NCI-H69 (cell line): ENCODE results near the gene MAST1.
"Not testable (repeated sequence)": the region's sequence is repeated elsewhere in the genome, so short reads cannot be mapped to it uniquely, and the experiment has no call there.

ENCODE experiments used
- DNase-seq: peaks from one replicate; lab custom pipeline; 2025; lab: John Stamatoyannopoulos, UW

Gene MAST1

DNA sequence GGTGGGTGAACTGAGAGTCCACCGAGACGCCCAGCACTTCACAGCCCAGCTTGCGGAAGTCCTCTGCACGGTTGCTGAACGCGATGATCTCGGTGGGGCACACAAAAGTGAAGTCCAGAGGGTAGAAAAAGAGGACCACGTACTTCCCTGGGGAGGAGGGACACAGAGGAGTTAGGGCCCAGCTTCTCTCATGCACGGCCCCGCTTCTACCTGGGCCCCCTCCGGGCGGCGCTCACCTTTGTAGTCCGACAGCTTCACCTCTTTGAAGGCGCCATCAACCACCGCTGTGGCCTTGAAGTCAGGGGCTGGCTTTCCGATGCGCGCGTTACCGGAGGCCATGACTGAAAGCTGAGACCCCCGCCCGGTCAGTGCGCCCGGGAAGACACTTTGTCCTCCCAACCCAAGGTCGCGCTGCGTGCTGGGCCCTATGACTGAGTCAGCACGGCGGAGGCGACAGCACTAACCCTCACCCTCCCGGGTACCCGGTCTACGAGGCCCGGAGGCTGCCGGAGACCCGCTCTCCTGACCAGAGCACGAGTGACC lies 37.3 kb upstream of the MAST1 start:
- peak; percentile 60 for DNase-seq

DNA sequence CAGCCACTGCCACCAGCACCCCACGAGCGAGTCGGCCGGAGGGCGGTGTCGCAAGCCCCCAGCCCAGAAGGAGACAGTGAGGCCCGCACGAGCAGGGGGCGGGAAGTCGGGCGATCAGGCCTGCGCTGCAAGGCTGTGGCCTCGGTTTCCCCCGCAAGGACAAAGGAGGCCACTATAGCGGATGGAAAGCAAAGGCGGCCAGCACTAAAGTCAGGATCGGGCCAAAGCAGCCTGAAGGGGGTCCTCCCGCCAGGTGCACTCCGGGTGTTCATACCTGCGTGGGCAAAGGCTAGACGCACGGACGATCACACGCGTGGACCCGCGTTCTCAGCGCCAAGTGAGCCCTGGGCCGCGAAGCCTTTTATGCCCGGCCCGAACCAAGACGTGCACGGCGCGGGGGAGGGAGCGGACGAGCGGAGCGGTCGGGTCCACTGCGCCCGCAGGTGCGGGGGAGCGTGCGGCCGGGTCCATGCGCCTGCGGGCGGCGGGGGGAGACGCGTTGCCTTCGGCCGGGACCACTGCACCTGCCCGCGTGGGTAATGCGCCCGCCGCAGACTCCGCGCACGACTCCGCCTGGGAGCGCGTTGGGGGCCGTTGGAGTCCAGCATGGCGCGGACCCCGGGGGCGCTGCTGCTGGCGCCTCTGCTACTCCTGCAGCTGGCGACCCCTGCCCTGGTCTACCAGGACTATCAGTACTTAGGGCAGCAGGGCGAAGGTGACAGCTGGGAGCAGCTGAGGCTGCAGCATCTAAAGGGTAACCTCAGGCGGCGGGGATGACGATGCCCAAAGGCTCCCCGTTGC lies 36.6 kb upstream of the MAST1 start, which contains the start of the genes PRDX2 and THSD8:
Gene PRDX2, minus strand, starts transcription at position 335 of the 801 bp plus-strand sequence. CDS start 539 bp downstream, outside the sequence.
Gene THSD8, plus strand, starts transcription at position 604 of the 801 bp plus-strand sequence. Its CDS starts 3 bp downstream, at position 607.
- peak; percentile 94 for DNase-seq

DNA sequence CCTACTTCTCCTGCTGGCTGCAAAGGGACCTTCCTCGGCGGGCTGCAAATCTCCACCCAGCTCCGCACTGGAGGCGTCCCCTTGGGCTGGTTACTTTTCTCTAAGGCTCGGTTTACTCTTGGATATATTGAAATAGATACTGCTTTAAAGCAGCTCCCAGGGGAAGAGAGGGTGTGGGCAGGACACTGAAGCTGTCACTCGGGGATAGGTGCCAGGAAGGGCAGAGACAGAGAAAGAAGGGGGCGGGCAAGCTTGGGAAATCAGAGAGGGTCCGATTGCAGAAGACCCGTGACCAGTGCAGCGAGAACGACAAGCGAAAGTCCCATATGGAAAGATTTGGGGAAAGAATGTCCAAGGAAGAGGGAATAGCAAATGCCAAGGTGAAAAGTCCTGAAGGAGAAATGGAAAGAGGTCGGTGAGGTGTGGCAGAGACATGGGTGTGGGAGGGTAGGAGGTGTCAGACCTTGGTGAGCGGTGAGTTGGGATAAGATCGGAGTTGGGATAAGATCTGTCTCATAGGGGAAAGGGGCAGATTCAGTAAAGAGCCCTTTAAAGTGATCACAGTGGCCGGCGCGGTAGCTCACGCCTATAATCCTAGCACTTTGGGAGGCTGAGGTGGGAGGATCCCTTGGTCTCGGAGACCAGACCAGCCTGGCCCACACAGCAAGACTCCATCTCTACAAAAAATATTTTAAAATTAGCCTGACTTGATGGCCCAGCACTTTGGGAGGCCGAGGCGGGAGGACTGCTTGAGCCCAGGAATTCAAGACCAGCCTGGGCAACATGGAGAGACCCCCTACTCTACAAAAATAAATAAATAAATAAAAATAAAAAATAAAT lies 35.8 kb upstream of the MAST1 start:
- DNase-seq, result no peak

DNA sequence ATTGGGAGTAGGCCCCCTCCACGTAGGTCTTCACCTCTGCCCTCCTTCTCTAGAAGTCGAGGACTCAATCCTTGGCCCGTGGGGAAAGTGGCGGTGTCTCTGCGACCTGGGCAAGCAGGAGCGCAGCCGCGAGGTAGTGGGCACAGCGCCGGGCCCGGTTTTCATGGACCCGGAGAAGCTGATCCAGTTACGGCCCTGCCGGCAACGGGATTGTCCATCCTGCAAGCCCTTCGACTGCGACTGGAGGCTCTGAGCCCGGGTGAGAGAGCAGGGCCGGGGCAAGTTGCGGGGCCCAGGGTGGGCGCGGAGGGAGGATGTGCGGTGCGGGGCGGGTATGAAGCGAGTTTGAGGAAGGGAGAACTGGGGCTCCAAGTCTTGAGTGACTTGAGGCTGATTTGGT lies 34.3 kb upstream of the MAST1 start:
- no peak for DNase-seq

DNA sequence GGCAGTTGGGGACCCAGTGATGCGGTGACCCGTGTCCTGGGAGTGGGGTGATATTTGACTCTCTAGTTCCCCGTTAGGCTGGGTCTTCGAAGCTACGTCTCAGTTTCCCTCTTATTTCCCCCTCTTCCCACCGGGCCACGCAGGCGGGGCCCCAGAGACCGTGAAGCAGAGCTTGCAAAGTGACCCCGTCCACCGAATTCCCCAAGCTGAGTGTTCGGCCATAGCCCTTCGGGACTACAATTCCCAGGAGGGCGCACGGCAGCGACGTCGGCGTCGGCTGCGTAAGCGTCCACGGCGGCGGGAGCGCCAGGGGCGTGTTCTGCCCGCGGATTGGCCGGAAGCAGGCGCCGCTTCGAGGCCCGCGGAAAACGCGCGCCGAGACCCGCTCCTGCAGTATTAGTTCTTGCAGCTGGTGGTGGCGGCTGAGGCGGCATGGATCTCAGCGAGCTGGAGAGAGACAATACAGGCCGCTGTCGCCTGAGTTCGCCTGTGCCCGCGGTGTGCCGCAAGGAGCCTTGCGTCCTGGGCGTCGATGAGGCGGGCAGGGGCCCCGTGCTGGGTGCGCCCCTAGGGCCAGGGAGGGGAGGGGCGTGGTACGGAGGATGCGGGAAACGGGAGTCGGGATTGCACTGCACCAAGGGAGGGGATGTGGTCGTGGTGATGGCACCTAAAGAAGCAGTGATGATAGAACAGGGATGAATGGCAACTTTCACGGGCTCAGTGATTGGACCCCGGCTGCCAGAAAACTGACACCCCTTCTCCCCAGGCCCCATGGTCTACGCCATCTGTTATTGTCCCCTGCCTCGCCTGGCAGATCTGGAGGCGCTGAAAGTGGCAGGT lies 31.9 kb upstream of the MAST1 start, which contains the start of gene RNASEH2A:
Gene RNASEH2A, plus strand, starts transcription at position 343 of the 840 bp plus-strand sequence. Its CDS starts 90 bp downstream, at position 433.
- peak; percentile 98 for DNase-seq

DNA sequence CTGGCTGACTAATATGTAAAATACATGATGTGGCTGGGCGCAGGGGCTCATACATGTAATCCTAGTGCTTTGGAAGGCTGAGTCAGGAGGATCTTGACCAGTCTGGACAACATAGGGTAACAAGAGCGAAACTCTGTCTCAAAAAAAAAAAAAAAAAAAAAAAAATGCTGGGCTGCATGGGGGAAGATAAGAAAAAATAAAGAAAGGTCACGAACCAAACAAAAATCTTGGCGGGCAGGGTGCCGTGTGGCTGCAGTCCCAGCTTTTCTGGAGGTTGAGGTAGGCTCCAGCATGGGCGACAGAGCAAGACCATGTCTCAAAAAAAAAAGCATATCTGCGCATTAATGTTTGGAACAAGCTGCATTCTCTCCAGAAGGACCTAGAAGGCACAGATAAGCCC lies 23.2 kb upstream of the MAST1 start:
- DNase-seq, result no peak

DNA sequence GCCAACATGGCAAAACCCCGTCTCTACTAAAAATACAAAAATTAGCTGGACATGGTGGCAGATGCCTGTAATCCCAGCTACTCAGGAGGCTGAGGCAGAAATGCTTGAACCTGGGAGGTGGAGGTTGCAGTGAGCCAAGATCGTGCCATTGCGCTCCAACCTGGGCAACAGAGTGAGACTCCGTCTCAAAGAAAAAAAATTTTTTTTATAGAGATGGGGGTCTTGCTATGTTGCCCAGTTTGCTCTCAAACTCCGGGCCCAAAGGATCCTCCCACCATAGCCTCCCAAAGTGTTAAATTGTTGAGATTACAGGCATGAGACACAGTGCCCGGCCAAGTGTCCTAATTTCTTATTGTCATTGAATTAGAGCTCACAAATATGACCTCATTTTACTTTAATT lies 21.1 kb upstream of the MAST1 start:
- DNase-seq, result not testable (repeated sequence)

DNA sequence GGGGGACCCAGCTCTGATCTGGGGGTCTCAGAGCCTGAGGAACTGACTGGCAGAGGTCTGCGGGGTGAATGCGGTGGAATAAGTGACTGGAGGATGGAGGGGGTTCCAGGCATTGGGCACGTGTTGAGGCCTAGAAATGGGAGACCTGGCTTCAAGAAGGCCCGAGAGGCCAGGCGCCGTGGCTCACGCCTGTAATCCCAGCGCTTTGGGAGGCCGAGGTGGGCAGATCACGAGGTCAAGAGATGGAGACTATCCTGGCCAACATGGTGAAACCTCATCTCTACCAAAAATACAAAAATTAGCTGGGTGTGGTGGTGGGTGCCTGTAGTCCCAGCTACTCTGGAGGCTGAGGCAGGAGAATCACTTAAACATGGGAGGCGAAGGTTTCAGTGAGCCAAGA lies 20.5 kb upstream of the MAST1 start:
- DNase-seq, result not testable (repeated sequence)

DNA sequence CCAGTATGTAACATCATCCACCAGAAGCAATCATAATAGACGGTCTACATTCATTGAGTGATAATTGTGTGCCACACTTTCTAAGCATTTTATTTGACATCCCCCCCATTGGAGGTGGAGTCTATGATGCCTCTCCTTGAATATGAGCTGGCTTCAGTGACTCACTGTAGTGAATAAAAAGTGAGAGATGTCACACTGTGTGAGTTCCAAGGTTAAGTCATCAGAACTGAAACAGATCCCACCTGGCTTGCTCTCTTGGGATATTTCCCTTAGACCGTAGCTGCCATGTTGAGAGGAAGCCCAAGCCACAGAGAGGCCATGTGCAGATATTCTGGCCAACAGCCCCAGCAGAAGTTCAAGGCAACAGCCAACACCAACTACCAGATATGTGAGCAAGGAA lies 16.6 kb upstream of the MAST1 start:
- DNase-seq, result peak; percentile 60

DNA sequence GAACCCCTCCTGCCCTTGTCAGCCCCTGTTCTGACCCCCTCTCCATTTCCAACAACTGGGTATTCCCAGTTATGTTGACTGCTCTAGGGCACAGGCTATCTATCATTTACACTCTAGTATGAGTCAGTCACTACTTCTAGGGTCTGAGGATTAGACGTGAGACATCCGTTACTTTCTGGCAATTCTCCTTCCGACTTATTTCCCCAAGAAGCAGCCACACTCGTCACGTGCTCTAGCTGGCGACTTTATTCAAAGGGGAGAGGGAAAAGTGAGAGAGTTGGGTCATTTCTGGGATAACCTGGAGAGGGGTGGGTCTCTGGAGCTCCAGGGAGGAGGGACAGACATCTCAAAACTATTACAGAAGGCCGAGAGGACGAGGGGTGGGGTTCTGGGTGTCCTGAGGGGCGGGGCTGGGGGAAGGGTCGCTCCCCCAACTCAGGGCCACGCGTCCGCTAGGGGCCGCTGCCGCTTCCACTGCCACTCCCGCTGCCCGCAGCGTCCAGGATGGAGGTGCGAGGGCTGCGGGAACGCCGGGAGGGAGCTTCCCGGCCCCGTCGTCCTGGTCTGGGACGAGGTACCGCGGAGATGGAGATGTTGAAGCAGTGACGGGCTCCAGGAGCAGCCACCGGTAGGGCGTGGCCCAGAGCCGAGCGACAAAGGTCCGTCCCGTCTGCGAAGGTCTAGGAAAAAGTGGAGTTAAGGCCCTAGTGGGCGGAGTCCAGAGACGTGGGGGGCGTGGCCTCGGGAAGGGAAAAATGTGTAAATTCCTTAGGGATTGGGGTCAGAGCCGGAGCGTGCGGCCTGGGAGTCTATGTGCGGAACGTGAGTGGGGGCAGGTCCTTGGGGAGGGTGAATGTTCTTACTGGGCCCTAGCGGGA lies 12.8 kb upstream of the MAST1 start:
- DNase-seq, result peak; percentile 52

DNA sequence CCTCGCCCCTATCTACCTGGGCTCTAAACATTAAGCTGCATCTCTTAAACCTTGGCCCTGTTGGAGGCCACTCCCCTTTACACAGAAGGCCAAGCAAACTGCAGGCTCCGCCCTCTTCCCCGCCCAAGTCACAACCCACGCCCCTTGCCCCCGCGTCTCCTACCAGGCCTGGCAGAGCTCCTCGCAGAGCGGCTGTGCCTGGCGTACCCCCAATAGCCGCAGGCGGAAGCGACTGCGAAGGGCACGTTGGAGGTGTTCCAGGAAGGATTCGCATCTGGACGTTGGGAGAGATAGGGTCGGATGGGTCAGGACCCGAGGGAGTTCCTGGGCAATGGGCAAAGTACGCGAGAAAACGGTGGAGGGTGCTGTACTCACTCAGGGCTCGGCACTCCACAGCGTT lies 9.8 kb upstream of the MAST1 start:
- peak; percentile 92 for DNase-seq

DNA sequence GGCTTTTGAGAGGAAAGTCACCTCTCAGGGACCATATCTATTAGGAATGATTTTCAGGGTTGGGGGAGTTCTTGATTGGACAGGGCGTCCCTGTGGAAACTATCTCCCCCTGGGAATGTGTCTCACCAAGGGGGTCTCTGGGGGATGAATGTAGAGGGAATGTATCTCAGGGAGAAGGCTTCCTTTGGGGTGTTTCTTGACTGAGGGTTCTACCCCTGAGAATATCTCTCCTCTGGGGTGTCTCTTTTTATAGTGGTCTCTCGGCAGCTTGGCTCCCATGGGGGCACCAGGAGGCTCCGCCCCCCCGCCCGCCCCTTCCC lies 4.9 kb upstream of the MAST1 start:
- DNase-seq, result no peak

DNA sequence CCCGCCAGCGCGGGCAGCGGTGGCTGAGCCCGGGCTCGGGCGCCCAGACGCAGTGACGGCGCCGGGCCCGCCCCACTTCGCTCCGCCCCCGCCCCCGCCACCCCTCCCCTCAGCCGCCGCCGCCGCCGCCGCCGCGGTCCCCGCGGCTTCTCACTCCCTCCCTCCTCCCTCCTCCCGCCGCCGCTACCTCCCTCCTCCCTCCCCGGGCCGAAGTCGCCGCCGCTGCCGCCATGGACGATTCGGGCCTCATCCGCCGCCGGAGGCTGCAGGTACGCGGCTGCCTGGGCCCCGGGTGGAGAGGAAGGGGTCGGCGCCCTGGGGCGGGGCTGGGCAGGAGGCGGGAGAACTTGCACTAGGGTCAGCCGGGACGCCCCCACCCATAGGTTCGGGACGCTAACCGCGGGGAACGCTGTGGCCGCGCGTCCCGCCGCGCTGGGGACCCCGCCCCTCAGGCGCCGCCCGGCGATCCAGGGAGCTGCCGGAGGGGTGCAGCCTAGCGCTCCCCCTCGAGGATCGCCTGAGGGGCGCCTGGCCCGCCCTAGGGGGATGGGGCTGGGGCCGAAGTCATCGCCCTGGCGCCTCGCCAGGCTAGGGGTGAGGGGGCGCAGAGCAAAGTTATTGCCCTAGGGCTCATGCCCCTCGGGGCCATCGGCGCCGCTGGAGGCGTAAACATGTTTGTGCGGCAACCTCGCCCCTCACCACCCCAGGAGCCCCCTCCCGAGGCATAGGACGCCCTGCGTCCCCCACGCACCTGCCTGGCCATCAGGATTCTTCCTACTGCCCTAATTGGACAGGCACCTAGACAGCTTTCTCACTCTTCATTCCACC lies 4.4 kb upstream of the MAST1 start:
- DNase-seq, result peak; percentile 91

DNA sequence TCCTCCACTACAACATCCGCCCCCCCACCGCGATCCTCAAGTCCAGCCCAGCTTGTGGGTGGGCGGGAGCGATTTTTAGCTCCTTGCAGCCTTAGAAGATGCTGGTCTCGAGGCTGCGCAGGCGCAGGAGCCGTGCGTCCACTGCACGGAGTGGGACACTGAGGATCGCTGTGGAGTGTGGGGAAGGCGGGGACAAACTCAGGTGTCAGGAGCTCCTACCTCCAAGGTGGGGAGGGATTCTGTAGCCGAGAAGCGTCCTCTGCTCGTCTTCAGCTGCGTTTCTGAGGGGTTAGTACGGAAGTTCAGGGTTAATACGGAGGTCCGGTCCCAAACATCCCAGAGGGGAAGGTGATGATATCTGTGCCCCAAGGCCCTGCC lies 3.8 kb upstream of the MAST1 start, which contains the start of gene RTBDN:
Gene RTBDN, minus strand, starts transcription at position 14 of the 378 bp plus-strand sequence. CDS start 4,600 bp downstream, outside the sequence.
- peak; percentile 90 for DNase-seq

DNA sequence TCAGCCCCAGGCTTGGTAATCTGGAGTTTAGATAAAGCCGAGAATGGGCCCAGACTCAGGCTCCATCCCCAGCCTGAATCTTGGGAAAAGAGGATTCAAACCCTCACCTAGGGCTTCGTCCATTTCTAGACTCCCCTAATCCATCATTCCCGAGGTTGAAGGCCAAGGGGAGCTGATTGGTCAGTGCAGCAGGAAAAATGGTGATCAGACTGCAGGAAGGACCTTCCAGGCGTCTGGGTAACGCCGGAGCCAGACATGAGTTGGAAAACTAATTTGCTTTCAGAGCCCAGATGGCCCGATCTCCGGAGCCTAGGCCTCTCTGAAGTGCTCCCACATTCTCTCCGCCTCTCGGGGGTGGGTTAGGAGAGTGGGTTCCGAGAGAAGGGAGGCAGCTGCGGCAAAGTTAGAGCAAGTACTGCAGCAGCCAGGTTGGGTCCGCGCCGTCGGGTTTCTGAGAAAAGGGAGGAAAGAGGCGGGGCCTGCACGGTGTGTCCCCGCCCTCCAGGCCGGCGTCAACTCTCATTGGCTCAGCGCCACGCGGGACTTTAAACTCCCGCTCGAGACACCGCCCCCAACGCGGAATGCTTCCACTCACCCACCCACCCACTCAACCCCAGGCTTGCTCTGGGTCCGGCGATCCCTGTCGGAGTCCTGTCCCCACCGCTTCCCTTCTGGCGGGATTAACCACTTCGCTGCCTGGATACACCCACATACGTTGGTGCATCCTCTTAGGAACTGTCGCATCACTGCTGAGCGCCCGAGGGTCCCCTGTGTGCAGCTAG lies 3.1 kb upstream of the MAST1 start:
- peak; percentile 94 for DNase-seq

DNA sequence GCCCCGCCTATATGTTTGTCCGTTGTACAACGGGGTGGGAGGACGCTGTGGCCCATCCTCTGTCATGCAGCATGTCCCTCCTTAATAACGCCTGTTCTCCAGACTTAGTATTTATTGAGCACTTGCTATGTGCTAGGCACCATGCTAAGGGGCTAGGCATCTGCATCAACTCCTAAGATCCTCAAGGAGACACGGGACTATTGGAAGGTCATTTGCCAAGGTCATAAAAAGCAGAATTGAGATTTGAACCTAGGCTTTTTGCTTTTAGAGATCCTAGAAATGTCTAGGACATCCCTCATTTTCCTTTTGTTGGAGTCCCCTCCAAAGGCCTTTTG lies 1.8 kb upstream of the MAST1 start:
- no peak for DNase-seq

DNA sequence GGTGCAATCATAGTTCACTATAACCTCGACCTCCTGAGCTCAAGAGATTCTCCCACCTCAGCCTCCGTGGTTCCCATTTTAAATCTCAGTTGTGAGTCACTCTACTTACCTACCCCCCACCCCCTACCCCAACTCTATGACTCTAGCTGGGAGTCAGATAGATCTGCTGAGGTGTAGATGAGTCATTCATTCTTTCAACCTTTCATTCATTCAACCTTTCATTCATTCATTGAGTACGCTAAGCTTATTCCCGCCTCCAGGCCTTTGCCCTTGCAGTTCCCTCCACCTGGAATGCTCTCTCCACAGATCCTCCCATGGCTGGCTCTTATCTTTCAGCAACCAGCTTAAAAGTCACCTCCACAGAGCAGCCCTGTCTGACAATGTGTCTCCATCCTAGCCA lies 1.1 kb upstream of the MAST1 start:
- DNase-seq, result peak; percentile 28

DNA sequence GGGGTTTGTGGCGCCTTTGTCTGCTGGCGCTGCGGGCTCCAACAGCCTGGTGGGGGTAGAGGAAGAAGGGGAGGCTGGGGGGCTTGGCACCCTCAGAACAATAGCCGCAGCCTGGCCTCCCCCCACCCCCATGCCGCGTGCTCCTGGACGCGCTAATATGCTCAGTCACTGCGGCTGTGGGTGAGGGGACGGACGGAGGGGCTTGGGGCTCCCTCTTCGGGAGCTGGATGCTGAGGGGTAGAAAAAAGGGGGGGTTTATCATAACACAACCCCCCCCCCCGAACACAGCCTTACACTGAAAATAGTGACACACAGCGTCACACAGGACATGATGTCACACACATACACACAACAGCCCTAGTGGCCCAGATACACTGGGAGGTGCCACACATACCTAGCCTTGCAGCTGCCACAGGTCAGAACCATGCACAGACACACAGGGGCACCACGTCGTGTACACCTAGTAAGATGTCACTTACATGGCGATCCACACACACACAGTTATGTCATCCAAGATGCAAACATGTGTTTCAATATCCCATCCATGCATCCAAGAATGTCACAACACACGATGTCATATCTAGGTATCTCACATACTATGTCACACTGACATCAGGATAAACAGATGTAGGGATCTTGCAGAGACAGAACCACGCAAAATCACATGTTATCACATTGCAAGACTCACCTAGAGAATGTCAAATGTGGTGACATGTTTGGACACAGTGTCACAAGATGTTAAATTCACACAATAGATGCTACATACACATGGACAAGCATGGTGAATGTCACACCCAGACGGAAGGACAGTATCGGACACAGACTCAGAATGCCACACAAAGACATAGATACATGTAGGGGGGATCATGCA lies 806 bp downstream of the MAST1 start:
- peak; percentile 68 for DNase-seq
